HFF-Myc (cell line): ENCODE measurements around the gene ST8SIA2.

Source experiments
- DNase-seq: peaks from one replicate; pipeline ENCODE4 v3.0.0-alpha.2; 2011; ENCODE audit warnings: low read depth; ENCODE audit errors: extremely low read depth
- H3K4me3 ChIP-seq: replicated peaks from 2 replicates; pipeline ENCODE4 v1.5.1; 2011; ENCODE audit warnings: low read depth, mild to moderate bottlenecking, control low read depth, low read length
- TF ChIP-seq, protein P1 (sequence below): IDR thresholded peaks from 2 replicates; pipeline ENCODE4 v1.5.1; 2012; ENCODE audit warnings: mild to moderate bottlenecking, low read depth, low read length, control low read depth; ENCODE audit errors: missing control alignments

Gene ST8SIA2

GRCh38 chr15:92460023-92460422 is 66.3 kb downstream of the ST8SIA2 start:
- no peak for DNase-seq
- TF ChIP-seq, protein P1, sequence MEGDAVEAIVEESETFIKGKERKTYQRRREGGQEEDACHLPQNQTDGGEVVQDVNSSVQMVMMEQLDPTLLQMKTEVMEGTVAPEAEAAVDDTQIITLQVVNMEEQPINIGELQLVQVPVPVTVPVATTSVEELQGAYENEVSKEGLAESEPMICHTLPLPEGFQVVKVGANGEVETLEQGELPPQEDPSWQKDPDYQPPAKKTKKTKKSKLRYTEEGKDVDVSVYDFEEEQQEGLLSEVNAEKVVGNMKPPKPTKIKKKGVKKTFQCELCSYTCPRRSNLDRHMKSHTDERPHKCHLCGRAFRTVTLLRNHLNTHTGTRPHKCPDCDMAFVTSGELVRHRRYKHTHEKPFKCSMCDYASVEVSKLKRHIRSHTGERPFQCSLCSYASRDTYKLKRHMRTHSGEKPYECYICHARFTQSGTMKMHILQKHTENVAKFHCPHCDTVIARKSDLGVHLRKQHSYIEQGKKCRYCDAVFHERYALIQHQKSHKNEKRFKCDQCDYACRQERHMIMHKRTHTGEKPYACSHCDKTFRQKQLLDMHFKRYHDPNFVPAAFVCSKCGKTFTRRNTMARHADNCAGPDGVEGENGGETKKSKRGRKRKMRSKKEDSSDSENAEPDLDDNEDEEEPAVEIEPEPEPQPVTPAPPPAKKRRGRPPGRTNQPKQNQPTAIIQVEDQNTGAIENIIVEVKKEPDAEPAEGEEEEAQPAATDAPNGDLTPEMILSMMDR, result no peak
- no peak overlapping the region for H3K4me3 ChIP-seq

DNA sequence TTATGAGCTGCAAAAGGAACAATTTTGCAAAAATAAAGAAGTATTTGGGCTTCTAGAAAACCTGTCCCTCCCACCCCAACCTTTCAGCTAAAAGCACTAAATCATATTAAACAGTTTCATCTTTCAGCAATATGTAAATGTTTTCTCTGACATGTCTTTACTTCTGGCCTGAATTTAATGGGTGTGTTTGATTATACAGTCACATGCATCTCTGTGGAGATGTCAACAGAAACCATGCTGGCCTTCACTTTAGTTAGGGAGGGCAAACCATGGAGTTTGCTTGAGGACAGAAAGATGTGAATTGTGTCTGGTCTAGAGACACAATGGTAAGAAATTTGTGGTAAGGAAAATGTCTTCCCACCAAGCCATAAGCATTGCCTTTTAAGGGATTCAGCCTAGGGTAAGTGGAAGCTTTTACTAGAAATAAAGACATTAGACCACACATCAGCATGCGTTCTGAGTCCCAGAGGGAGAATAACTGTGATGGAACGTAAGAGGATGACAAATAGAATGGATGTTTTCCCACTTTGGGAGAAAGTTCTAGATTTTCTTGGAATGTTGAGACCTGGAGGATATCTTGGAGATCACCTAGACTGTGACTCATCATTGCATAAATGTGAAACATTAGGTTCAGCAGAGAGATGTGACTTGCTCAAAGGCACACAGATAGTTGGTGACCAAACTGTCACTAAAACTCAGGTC is 68.9 kb downstream of the ST8SIA2 start:
- H3K4me3 ChIP-seq, result no peak overlapping the region
- DNase-seq, result no peak
- TF ChIP-seq, protein P1, result no peak

DNA sequence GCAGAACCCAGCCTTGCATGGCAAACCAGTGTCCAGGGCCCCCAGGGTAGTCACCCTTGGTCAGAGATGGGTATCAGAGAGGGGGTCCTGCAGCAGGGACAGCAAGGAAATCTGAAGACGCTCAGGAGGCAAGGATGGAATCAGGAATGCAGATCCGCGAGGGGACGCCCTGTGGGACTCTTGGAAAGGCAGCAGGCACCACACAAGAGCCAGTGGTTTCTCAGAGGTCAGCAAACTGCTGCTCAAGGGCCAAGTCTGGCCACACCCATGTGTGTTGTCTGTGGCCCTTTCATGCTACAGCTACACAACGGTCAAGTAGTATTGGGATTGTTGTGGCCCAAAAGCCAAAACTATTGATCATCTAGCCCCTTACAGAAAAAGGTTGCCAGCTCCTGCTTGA is 69.7 kb downstream of the ST8SIA2 start:
- TF ChIP-seq, protein P1, result no peak

DNA sequence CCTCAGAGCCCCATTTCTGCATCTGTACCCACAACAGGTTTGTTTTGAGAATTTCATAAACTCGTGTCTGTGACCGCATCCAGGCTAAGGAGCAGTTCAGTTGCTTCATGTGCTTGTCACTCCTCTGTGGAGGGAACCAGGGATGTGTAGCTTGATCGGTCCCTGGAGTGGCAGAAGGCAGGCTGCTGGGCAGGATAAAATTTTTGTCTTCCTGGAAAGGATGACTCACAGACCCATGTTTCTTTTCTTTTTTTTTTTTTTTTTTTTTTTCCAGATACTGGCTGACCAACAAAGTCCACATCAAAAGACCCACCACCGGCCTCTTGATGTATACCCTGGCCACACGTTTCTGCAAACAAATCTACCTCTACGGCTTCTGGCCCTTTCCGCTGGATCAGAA is 70.1 kb downstream of the ST8SIA2 start:
- DNase-seq, result no peak
- TF ChIP-seq, protein P1, result no peak
- no peak overlapping the region for H3K4me3 ChIP-seq

More for the DNA sequence above, 69.7 kb downstream of the ST8SIA2 start:
- DNase-seq, result no peak
- H3K4me3 ChIP-seq, result no peak overlapping the region

- no peak overlapping the region for H3K4me3 ChIP-seq
- TF ChIP-seq, protein P1, result no peak
- no peak for DNase-seq
These were observed 73.2 kb downstream of the ST8SIA2 start for GRCh38 chr15:92466834-92467233.

GRCh38 chr15:92467245-92467644 is 73.6 kb downstream of the ST8SIA2 start:
- DNase-seq, result no peak
- TF ChIP-seq, protein P1, result no peak

DNA sequence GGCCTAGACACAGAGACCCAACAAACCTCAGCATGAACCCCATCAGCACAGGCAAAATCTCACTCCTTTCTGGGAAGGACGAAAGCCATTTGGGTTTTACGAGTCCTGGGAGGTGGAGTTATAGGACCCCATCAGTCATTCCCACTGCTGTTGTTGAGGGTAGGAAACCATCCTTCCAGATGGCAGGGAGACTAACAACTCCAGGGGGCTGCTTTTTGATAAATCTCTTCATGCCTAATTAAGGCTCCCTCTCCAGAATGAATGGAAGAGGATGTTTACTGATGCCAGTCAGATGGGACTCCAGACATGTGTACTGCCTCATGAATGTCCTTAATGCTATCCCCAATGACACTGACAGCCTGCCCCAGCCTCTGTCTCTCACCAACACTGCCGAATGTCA is 75.3 kb downstream of the ST8SIA2 start:
- H3K4me3 ChIP-seq, result no peak overlapping the region
- TF ChIP-seq, protein P1, result no peak
- no peak for DNase-seq

More at GRCh38 chr15:92467245-92467644, 73.6 kb downstream of the ST8SIA2 start:
- no peak overlapping the region for H3K4me3 ChIP-seq
